ENCODE measurements around the gene MT1E.
"Not testable (repeated sequence)": the region's sequence is repeated elsewhere in the genome, so short reads cannot be mapped to it uniquely, and the experiment has no call there.

- not testable (repeated sequence) for TF ChIP-seq POLR2AphosphoS5 (IDR thresholded peaks at IDR 0.05); CTCF (IDR thresholded peaks at IDR 0.05; ENCODE audit: poor library complexity, severe bottlenecking); RAD21 (conservative IDR thresholded peaks at IDR 0.05); REST (IDR thresholded peaks at IDR 0.05; ENCODE audit: borderline replicate concordance)
Measured at GRCh38 chr16:56582911-56583310, 42.7 kb upstream of the MT1E start.
